T-helper 17 cell (primary cell): Measurements from ENCODE around the gene EPB41L5. TPM values are rescaled to one million over a fixed set of nuclear protein-coding genes. Genes with fewer than 3 reads are reported as not detected.

ENCODE experiments used
- ATAC-seq: fragments of 150-1000 bp; cut with Tn5 transposase; 2 replicates; pipeline ENCODE4 v1.10.0; 2021; ENCODE audit warnings: mild to moderate bottlenecking, moderate library complexity
- DNase-seq, 3 donors: peaks; one replicate each; pipeline versions ENCODE4 v3.0.0 to v3.0.0-alpha.2; 2020 to 2021
- H3K9me3 ChIP-seq: one replicate; pipeline ENCODE4 v1.7.0; 2013; ENCODE audit warnings: low read length, mild to moderate bottlenecking; ENCODE audit not compliant: control insufficient read depth, poor library complexity, severe bottlenecking
- H3K27ac Mint-ChIP-seq: one replicate; pipeline ENCODE4 v1.8.0; 2022; ENCODE audit warnings: mild to moderate bottlenecking, moderate library complexity, mixed read lengths
- H3K27me3 Mint-ChIP-seq: one replicate; pipeline ENCODE4 v1.8.0; 2022; ENCODE audit warnings: mixed read lengths
- H3K36me3 Mint-ChIP-seq: one replicate; pipeline ENCODE4 v1.8.0; 2022; ENCODE audit warnings: low read depth, mixed read lengths
- H3K4me1 Mint-ChIP-seq: one replicate; pipeline ENCODE4 v1.8.0; 2022; ENCODE audit warnings: mild to moderate bottlenecking, mixed read lengths
- H3K4me3 Mint-ChIP-seq: one replicate; pipeline ENCODE4 v1.8.0; 2022; ENCODE audit warnings: mild to moderate bottlenecking, moderate library complexity, mixed read lengths
- total RNA-seq, 4 donors: library from RNA in 2 of 4; stranded (reverse) in 2 of 4; gene quantifications; one replicate each; pipeline ENCODE4 v1.2.3 and lab custom pipeline; 2022 to 2026

EPB41L5 gene
- total RNA-seq, 2 donors from 2014 or later = 2.7 to 2.8 TPM

DNA sequence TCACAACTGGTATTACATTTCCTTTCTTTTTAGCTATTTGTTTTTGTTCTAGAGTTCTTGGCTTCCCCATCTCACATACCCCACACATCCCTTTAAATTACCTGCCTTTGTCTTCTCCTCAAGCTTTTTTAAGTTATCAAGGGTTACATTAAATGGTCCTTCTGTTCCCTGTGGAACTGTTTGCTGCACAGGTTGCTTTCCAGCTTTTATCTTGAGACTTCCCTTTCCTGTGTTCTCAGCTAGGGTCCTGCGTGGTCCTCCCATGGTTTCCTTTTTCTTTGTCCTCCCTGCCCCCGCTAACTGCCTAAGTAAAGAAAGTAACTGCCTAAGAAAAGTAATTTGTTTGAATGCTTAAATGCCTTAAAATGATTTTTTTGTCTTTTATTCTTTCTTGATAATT is 66.8 kb downstream of the EPB41L5 start:
- H3K4me3 Mint-ChIP-seq = no peak overlapping the region
- H3K4me1 Mint-ChIP-seq = no peaks in the 10 kb centered on the region
- no peaks in the 10 kb centered on the region for H3K9me3 ChIP-seq
- peaks cover 3% of the 10 kb centered on the region for H3K36me3 Mint-ChIP-seq
- DNase-seq = no peak
- no peak overlapping the region for H3K27ac Mint-ChIP-seq
- H3K27me3 Mint-ChIP-seq = no peaks in the 10 kb centered on the region
- ATAC-seq = no peak

DNA sequence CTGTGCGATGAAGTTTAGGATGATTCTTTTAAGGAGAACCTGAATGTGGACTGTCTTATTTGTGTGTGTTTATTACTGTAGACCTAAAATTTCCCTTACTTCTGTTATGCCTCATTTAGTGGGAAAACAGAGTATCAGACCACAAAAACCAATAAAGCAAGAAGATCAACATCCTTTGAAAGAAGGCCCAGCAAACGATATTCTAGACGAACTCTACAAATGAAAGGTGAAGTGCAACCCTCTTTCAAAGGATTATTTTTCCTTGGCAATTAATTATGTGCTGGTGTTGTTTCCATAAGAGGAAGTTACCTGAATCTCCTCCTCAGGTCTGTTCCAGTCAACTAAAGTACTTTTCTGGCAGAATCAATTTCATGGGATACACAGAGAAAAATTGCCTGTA is 78.6 kb downstream of the EPB41L5 start:
- no peaks in the 10 kb centered on the region for H3K9me3 ChIP-seq
- H3K4me1 Mint-ChIP-seq = peaks cover 3% of the 10 kb centered on the region
- ATAC-seq = no peak
- no peak overlapping the region for H3K27ac Mint-ChIP-seq
- DNase-seq = no peak
- peaks cover 8% of the 10 kb centered on the region for H3K36me3 Mint-ChIP-seq
- no peaks in the 10 kb centered on the region for H3K27me3 Mint-ChIP-seq
- no peak overlapping the region for H3K4me3 Mint-ChIP-seq

DNA sequence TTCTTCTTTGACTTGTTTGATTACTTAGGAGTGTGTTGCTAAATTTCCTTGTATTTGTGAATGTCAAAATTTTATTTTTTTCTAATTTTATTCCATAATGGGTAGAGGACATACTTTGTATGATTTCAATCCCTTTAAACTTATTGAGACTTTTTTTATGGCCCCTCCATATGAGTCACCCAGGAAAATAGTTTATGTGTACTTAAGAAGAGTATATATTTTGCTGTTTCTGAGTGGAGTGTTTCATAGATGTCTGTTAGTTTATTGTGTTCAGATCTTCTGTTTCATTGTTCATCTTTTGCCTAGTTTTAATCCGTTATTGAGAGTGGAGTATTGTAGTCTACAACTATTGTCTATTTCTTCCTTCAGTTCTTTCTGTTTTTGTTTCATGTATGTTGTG is 81.9 kb downstream of the EPB41L5 start:
- no peaks in the 10 kb centered on the region for H3K9me3 ChIP-seq
- ATAC-seq (no peak), DNase-seq (no peak)
- Mint-ChIP-seq H3K4me3 (no peak overlapping the region), H3K27me3 (no peaks in the 10 kb centered on the region), H3K27ac (no peak overlapping the region), H3K36me3 (peaks cover 10% of the 10 kb centered on the region), H3K4me1 (peaks cover 3% of the 10 kb centered on the region)

DNA sequence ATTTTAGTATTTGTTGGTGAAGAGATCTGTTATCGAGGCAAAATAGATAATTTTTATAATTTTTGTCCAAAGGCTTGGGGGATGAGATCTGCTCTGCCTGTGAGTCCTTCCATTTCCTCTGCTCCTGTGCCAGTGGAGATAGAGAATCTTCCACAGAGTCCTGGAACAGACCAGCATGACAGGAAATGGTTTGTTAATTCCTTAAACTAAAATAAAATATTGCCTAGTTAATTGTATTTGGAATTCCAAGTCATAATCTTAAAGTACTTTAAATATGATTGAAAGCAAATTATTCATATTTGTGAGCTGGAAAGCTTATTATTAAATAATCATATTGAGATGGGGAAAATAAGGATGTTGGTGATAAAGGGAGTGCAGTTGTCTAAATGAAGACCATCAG is 87.8 kb downstream of the EPB41L5 start:
- H3K4me1 Mint-ChIP-seq = no peaks in the 10 kb centered on the region
- no peak overlapping the region for H3K4me3 Mint-ChIP-seq
- no peaks in the 10 kb centered on the region for H3K9me3 ChIP-seq
- DNase-seq (no peak), ATAC-seq (no peak)
- H3K27me3 Mint-ChIP-seq = peaks cover 4% of the 10 kb centered on the region
- no peak overlapping the region for H3K27ac Mint-ChIP-seq
- peaks cover 12% of the 10 kb centered on the region for H3K36me3 Mint-ChIP-seq

DNA sequence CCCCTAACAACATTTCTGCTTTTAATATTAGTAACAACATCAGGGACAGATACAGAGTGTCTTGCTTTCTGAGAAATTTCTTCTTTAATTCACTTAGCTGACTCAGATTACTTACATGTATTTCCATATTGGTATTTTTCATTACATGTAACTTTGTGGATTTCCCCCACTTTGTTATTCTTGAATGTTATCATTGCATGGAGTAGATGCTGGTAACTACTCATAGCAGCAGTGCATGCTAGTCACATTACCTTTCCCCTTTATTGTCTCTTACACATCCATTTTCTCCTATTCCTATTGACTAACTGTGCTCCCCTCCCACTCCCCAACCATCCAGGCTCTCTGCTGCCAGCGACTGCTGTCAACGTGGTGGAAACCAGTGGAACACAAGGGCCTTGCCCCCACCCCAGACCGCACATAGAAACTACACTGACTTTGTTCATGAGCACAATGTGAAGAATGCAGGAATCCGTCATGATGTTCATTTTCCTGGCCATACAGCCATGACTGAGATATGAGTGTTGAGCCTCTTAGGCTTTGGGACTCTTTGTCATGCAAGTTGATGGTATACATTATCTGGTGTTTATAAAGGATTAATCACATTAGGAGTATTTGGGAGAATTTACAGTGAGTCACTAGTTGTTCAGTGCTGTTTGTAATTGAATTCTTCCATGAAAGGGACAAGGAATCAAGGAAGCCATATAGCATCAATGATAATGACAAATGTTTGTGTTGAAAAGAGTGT is 91.0 kb downstream of the EPB41L5 start:
- ATAC-seq = no peak
- Mint-ChIP-seq H3K4me3 (no peak overlapping the region), H3K36me3 (peaks cover 12% of the 10 kb centered on the region), H3K4me1 (peaks cover 4% of the 10 kb centered on the region), H3K27ac (no peak overlapping the region), H3K27me3 (peaks cover 4% of the 10 kb centered on the region)
- H3K9me3 ChIP-seq = no peaks in the 10 kb centered on the region
- DNase-seq = no peak

DNA sequence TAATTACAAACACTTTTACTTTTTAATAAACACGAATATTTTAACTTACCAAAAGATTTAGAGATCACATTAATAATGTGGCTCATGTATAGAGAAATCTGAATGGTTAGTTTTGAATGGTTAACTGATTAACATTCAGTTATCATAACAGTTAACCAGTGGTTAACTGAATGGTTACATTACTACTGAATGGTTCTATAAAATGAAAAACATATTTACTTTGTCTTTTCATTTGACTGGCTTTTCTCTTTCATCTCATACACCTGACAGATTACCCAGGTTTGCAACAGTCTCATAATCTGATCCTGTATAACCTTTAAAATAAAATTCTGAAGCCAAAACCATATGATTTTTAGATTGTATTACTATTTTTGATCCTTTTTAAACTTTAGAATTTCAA is 91.9 kb downstream of the EPB41L5 start:
- DNase-seq (no peak), ATAC-seq (no peak)
- H3K4me3 Mint-ChIP-seq = no peak overlapping the region
- H3K27ac Mint-ChIP-seq = no peak overlapping the region
- H3K27me3 Mint-ChIP-seq = peaks cover 4% of the 10 kb centered on the region
- no peaks in the 10 kb centered on the region for H3K9me3 ChIP-seq
- peaks cover 13% of the 10 kb centered on the region for H3K4me1 Mint-ChIP-seq
- H3K36me3 Mint-ChIP-seq = peaks cover 12% of the 10 kb centered on the region

DNA sequence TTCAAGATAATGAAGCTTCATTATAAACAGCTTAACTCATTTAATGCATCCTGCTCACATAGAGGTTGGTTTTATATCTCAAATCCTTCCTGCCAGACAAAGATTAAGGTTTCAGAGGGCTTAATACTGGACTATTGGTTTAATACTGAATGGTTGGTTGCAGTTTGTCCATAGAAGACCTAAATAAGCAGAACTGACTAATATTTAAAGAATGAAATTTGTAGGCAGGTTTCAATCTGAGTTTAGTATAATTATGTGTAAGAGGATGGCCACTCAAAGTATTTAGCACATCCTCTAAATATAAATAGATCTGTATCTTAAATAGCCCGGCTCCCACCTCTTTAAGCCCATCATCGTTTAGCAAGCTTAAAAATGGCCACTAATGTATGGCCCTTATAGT is 92.5 kb downstream of the EPB41L5 start:
- no peak for ATAC-seq

DNA sequence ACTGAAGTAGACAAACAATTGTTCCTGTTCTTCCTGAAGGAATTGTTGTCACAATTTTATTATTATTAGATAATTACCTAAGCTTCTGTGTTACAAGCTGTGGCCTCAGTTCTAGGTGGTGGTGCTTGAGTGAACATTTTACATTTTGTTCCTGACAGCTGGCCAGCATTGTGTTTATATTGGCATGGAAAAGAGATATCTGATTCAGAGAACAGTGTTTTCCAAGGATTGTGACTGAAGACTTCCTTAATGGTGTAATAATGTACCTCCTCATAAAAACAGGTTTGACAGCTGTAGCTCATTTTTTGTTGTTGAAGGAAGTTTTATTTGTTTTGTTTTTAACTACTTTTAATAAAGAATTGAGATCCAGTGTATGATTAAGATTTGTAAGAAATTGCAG is 95.2 kb downstream of the EPB41L5 start:
- no peak overlapping the region for H3K4me3 Mint-ChIP-seq

More for the DNA sequence above, 92.5 kb downstream of the EPB41L5 start:
- Mint-ChIP-seq H3K36me3 (peaks cover 12% of the 10 kb centered on the region), H3K4me1 (peaks cover 18% of the 10 kb centered on the region), H3K4me3 (no peak overlapping the region), H3K27ac (no peak overlapping the region), H3K27me3 (peaks cover 4% of the 10 kb centered on the region)
- DNase-seq = no peak
- no peaks in the 10 kb centered on the region for H3K9me3 ChIP-seq

DNA sequence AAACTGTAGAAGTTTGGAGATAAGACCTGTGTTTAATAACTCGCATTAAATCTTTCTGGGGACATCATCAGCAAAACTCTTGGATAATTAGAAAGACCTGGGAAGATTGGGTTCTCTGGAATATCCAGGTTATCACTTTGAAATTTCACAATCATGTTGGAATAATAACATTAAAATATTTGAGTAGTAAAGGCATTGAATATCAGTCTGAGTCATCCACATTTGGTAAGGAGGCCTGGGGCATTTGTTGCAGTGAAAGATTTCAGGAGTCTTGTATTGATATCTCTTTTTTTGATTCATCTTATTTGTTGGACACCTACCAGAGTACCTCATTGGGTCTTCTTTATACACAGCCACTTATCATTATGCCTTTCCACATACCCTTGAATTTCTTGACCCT is 95.9 kb downstream of the EPB41L5 start:
- H3K9me3 ChIP-seq = no peaks in the 10 kb centered on the region
- no peak for ATAC-seq
- DNase-seq = no peak
- peaks cover 24% of the 10 kb centered on the region for H3K4me1 Mint-ChIP-seq
- peaks cover 12% of the 10 kb centered on the region for H3K36me3 Mint-ChIP-seq
- peaks cover 18% of the 10 kb centered on the region for H3K27me3 Mint-ChIP-seq
- H3K4me3 Mint-ChIP-seq = peak overlapping the region; percentile 69
- H3K27ac Mint-ChIP-seq = no peak overlapping the region

More for the DNA sequence above, 95.2 kb downstream of the EPB41L5 start:
- H3K36me3 Mint-ChIP-seq = peaks cover 13% of the 10 kb centered on the region
- ATAC-seq = no peak
- peaks cover 18% of the 10 kb centered on the region for H3K27me3 Mint-ChIP-seq
- H3K9me3 ChIP-seq = no peaks in the 10 kb centered on the region
- no peak for DNase-seq
- peaks cover 24% of the 10 kb centered on the region for H3K4me1 Mint-ChIP-seq
- H3K27ac Mint-ChIP-seq = no peak overlapping the region

DNA sequence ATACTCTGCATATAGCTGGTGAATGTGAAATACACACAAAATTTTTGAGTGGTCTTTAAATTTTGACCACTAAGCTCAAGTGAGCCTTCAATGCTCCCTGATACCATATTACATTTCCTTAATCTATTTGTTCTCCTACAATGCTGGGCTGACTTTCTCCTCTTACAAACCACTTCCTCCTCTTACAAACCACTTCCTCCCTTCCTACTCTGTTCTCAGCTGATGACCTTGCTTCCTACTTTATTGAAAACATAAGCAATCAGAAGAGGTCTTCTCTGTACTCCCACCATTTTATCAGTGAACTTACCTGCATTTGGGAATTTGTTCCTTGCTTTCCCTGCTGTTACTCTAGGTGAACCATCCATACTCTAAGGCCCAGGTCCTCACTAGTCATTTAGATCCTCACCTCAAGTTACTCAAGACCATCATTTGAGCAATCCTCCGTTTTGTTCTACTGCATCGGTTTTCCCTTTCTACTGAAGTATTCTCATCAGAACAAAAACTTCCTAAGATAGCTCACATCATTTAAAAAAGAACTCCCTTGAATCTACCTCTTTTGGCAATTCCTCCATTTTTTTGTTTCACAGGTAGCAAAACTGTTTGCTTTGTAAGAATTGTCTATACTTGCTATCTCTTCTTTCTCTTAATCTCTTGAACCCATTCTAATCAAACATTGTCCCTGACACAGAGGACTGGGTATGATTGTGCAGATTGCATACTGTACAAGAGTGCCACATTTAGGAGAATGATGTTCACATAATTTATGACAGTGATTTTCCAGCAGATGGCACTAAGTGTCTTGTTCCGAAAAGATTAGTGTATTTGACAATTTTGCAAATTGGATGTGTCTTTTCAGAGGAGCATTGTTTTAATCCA is 96.5 kb downstream of the EPB41L5 start:
- DNase-seq (no peak), ATAC-seq (peak; percentile 84)
- Mint-ChIP-seq H3K27me3 (peaks cover 14% of the 10 kb centered on the region), H3K4me3 (peak overlapping the region; percentile 69), H3K4me1 (peaks cover 24% of the 10 kb centered on the region), H3K27ac (no peak overlapping the region), H3K36me3 (peaks cover 6% of the 10 kb centered on the region)
- H3K9me3 ChIP-seq = no peaks in the 10 kb centered on the region

DNA sequence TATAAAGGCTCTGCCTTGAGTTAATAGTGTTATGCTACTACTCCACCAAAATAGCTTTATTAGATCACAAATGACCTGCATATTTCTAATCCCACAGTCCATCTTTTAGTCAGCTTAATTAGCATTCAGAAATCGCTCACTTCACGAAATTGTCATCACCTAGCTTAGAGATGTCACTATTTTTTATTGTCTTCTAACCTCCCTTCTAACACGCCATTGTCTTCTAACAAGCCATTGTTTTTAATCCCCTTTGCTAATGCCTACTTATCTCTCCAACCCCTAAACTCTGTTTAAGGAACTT is 97.1 kb downstream of the EPB41L5 start:
- peaks cover 24% of the 10 kb centered on the region for H3K4me1 Mint-ChIP-seq
- no peak overlapping the region for H3K4me3 Mint-ChIP-seq
- H3K27me3 Mint-ChIP-seq = peaks cover 14% of the 10 kb centered on the region
- no peak overlapping the region for H3K27ac Mint-ChIP-seq
- peaks cover 6% of the 10 kb centered on the region for H3K36me3 Mint-ChIP-seq
- DNase-seq = no peak
- H3K9me3 ChIP-seq = no peaks in the 10 kb centered on the region
- ATAC-seq = no peak

DNA sequence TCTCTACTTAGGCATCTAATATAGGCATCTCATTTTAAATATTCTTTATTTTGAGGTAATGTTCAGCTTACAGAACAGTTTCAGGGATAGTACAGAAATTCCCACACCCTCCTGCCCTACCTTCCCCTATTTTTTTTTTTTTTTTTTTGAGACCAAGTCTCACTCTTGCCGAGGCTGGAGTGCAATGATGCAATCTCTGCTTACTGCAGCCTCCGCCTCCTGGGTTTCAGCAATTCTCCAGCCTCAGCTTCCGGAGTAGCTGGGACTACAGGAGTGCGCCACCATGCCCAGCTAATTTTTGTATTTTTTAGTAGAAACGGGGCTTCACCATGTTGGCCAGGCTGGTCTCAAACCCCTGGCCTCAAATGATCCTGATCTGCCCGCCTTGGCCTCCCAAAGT is 97.6 kb downstream of the EPB41L5 start:
- Mint-ChIP-seq H3K27me3 (peaks cover 14% of the 10 kb centered on the region), H3K36me3 (peaks cover 6% of the 10 kb centered on the region), H3K4me1 (peaks cover 24% of the 10 kb centered on the region), H3K27ac (no peak overlapping the region), H3K4me3 (no peak overlapping the region)
- no peaks in the 10 kb centered on the region for H3K9me3 ChIP-seq
- no peak for DNase-seq
- ATAC-seq = no peak

DNA sequence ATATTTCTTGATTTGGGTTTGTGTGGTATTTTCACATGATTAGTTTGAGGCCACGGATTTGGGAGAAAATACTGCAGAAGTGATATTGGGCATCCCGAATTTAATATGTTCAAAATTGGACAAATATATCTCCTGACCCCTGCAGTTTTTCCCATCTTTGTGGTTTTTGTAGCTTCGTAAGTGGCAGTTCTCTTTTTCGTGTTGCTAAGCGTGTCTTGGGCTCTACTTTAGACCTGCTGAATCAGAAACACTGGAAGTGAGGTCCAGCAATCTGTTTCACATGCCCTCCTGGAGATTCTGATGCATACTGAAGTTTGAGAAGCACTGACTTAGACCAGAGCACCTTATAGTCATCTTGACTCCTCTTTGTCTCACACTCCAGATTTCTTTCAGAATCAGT is 98.3 kb downstream of the EPB41L5 start:
- Mint-ChIP-seq H3K27me3 (peaks cover 14% of the 10 kb centered on the region), H3K4me1 (peaks cover 24% of the 10 kb centered on the region), H3K36me3 (peaks cover 4% of the 10 kb centered on the region), H3K27ac (no peak overlapping the region), H3K4me3 (no peak overlapping the region)
- ATAC-seq = no peak
- no peaks in the 10 kb centered on the region for H3K9me3 ChIP-seq
- DNase-seq = no peak

DNA sequence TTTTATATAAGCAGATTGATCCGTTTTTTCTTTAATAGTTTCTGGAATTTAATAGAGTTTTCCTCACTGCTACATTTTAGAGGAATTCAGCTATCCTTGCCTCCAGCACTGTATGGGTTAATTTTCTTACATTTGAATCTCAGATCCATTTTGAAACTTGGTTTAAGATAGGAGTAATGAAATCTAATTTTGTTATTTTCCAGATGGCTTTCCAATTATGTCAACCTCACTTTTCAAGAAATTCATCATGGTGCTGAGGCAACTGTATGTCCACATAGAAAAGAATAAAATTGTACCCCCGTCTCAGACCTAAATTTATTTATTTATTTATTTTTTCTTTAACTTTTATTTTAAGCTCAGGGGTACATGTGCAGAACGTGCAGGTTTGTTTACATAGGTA is 105.1 kb downstream of the EPB41L5 start:
- ATAC-seq = no peak
- Mint-ChIP-seq H3K4me3 (no peak overlapping the region), H3K36me3 (peaks cover 3% of the 10 kb centered on the region), H3K27ac (no peak overlapping the region), H3K4me1 (no peaks in the 10 kb centered on the region), H3K27me3 (no peaks in the 10 kb centered on the region)
- no peaks in the 10 kb centered on the region for H3K9me3 ChIP-seq
- no peak for DNase-seq
